ENCODE data around the gene FOLR3. TPM values are rescaled to one million over a fixed set of nuclear protein-coding genes. Genes with fewer than 3 reads are reported as not detected.
"Not testable (repeated sequence)": the region's sequence is repeated elsewhere in the genome, so short reads cannot be mapped to it uniquely, and the experiment has no call there.

Gene FOLR3
- total and polyA plus RNA-seq, 2 of the 4 experiments (the other 2 are of a cell fraction) = 0.29 to 0.36 TPM

- H2AFZ ChIP-seq (replicated peaks; ENCODE audit: low read length, poor library complexity); H3K23ac ChIP-seq (ENCODE audit: low read depth, low read length); in situ Hi-C loops (cut with MboI; ENCODE audit: low sequenced_read_pairs); BruUV-seq (replicated peaks); DNase-seq; H3K4me2 ChIP-seq (ENCODE audit: low read depth, low read length); H3K18ac ChIP-seq (ENCODE audit: low read depth, low read length); H2BK5ac ChIP-seq (ENCODE audit: low read depth, low read length, poor library complexity, severe bottlenecking); H3K27ac ChIP-seq (ENCODE audit: insufficient read depth, low read length); H2BK120ac ChIP-seq (ENCODE audit: low read depth, low read length); H3K56ac ChIP-seq (ENCODE audit: extremely low read depth, insufficient read depth, low read length); H2BK20ac ChIP-seq (ENCODE audit: low read depth, low read length); H3K79me1 ChIP-seq (ENCODE audit: low read depth in 1 of 2, low read length in 2 of 2); H3K27me3 ChIP-seq (ENCODE audit: control insufficient read depth, insufficient read depth, low read length); dilution Hi-C loops (cut with HindIII; ENCODE audit: low sequenced_read_pairs, unreplicated experiment); H3K4me1 ChIP-seq (ENCODE audit: control insufficient read depth, insufficient read depth, low read length); H3K14ac ChIP-seq (replicated peaks; ENCODE audit: low read depth, low read length); H2BK15ac ChIP-seq (ENCODE audit: low read depth, low read length); H3K4me3 ChIP-seq (ENCODE audit: insufficient read depth, low read depth, low read length); H4K5ac ChIP-seq (ENCODE audit: low read depth, low read length); H3K9ac ChIP-seq (ENCODE audit: low read depth, low read length); ATAC-seq (ENCODE audit: low read depth); H3K9me3 ChIP-seq (ENCODE audit: control insufficient read depth, insufficient read depth, low read length); H2AK9ac ChIP-seq (replicated peaks; ENCODE audit: low read depth, low read length, poor library complexity); H2AK5ac ChIP-seq (ENCODE audit: low read depth, low read length); intact Hi-C loops (cut with micrococcal nuclease); POLR2A ChIA-PET (ENCODE audit: unreplicated experiment); H3K9me1 ChIP-seq (ENCODE audit: insufficient read depth, low read length); H3K4ac ChIP-seq (ENCODE audit: low read depth, low read length); H4K8ac ChIP-seq (ENCODE audit: low read depth in 2 of 2, low read length in 2 of 2); CTCF ChIA-PET; H4K91ac ChIP-seq (ENCODE audit: insufficient read depth, low read depth, low read length); H4K20me1 ChIP-seq (ENCODE audit: insufficient read depth, low read length); H3K36me3 ChIP-seq (ENCODE audit: control insufficient read depth, insufficient read depth, low read length): not testable (repeated sequence)
- WGBS, 2 experiments (ENCODE audit: extremely low coverage in 2 of 2, insufficient read length in 1 of 2) = no CpG with 5 or more reads among the region's 3 CpGs
Measured at GRCh38 chr11:72169754-72170153, 34.2 kb downstream of the FOLR3 start.

GRCh38 chr11:72172043-72172442, 36.5 kb downstream of the FOLR3 start:
- ATAC-seq (ENCODE audit: low read depth); H2BK15ac ChIP-seq (ENCODE audit: low read depth, low read length); POLR2A ChIA-PET (ENCODE audit: unreplicated experiment); DNase-seq; H3K79me1 ChIP-seq (ENCODE audit: low read depth in 1 of 2, low read length in 2 of 2); H2BK20ac ChIP-seq (ENCODE audit: low read depth, low read length); H3K23ac ChIP-seq (ENCODE audit: low read depth, low read length); H4K91ac ChIP-seq (ENCODE audit: insufficient read depth, low read depth, low read length); H3K14ac ChIP-seq (replicated peaks; ENCODE audit: low read depth, low read length); H3K18ac ChIP-seq (ENCODE audit: low read depth, low read length); H3K36me3 ChIP-seq (ENCODE audit: control insufficient read depth, insufficient read depth, low read length); H3K27ac ChIP-seq (ENCODE audit: insufficient read depth, low read length); in situ Hi-C loops (cut with MboI; ENCODE audit: low sequenced_read_pairs); H2AK9ac ChIP-seq (replicated peaks; ENCODE audit: low read depth, low read length, poor library complexity); H4K8ac ChIP-seq (ENCODE audit: low read depth in 2 of 2, low read length in 2 of 2); H3K4me1 ChIP-seq (ENCODE audit: control insufficient read depth, insufficient read depth, low read length); intact Hi-C loops (cut with micrococcal nuclease); H3K9me1 ChIP-seq (ENCODE audit: insufficient read depth, low read length); H3K4ac ChIP-seq (ENCODE audit: low read depth, low read length); H3K9me3 ChIP-seq (ENCODE audit: control insufficient read depth, insufficient read depth, low read length); H3K4me3 ChIP-seq (ENCODE audit: insufficient read depth, low read depth, low read length); H2BK5ac ChIP-seq (ENCODE audit: low read depth, low read length, poor library complexity, severe bottlenecking); BruUV-seq (replicated peaks); H3K56ac ChIP-seq (ENCODE audit: extremely low read depth, insufficient read depth, low read length); H4K20me1 ChIP-seq (ENCODE audit: insufficient read depth, low read length); H4K5ac ChIP-seq (ENCODE audit: low read depth, low read length); H3K9ac ChIP-seq (ENCODE audit: low read depth, low read length); H3K27me3 ChIP-seq (ENCODE audit: control insufficient read depth, insufficient read depth, low read length); dilution Hi-C loops (cut with HindIII; ENCODE audit: low sequenced_read_pairs, unreplicated experiment); H3K4me2 ChIP-seq (ENCODE audit: low read depth, low read length): not testable (repeated sequence)
- Histone ChIP-seq H2BK120ac (ENCODE audit: low read depth, low read length) (0 out of 2 replicates have a peak overlapping the region, but pooled peaks have one; percentile 8), H2AFZ (replicated peaks; ENCODE audit: low read length, poor library complexity) (peak overlapping the region; percentile 21), H2AK5ac (ENCODE audit: low read depth, low read length) (peak overlapping the region; percentile 28; the same call in 1 of the 2 replicates)
- CTCF ChIA-PET = interaction anchor here (1.5 kb wide), 1 partner anchor 11 kb away, joined by 5 read pairs; no protein-coding TSS in a partner anchor
- no CpG with 5 or more reads among the region's 4 CpGs for WGBS, 2 experiments (ENCODE audit: extremely low coverage in 2 of 2, insufficient read length in 1 of 2)

Measured in IMR-90 (cell line).